ENCODE measurements around the gene HOXC5.

Gene HOXC5

DNA sequence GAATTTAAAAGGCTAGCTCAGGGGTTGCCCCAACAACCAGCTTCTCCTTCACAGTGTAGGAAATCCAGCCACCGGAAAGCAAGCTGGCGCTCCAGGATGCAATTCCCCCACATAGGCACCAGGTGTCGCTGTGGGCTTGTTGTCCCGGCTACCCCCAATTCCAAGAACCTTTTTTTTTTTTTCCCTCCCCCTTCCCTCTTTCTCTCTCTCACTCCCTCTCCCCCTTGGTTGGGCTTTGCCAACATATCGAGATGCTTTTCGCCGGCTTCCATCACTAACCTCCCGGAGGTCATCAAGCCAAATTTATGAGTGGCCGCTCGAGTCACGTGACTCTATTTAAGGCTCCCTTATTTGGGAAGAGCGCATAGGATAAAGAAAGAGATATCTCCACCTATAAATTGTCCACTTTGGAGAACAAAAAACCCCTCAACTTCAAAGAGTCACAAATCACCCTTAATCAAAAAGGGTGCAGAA lies at the start of gene HOXC5:
Gene HOXC5, plus strand, starts transcription at position 424 of the 474 bp plus-strand sequence. CDS start 73 bp downstream, outside the sequence.
- peak; percentile 90 for DNase-seq

DNA sequence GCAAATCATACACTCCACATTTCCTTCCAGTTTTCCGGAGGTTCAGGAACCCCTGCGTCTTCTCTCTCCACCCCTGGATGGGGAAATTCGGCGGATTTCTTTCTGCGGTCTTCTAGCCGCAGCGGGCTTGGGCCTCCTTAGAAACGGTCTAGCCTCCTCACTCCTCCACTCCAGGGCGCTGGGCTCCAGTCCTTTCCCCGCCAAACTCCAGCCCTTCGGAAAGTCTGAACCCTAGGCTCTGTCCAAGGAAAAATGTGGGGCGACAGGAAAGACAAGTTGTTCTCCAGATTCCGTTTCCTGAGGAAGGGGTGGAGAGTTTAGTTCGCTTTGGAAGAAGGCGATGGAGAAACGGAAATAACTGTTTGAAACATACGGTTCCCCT lies 49.3 kb upstream of the HOXC5 start:
- no peak for DNase-seq

GRCh38 chr12:53983950-53984572 lies 48.8 kb upstream of the HOXC5 start:
- DNase-seq, result no peak

DNA sequence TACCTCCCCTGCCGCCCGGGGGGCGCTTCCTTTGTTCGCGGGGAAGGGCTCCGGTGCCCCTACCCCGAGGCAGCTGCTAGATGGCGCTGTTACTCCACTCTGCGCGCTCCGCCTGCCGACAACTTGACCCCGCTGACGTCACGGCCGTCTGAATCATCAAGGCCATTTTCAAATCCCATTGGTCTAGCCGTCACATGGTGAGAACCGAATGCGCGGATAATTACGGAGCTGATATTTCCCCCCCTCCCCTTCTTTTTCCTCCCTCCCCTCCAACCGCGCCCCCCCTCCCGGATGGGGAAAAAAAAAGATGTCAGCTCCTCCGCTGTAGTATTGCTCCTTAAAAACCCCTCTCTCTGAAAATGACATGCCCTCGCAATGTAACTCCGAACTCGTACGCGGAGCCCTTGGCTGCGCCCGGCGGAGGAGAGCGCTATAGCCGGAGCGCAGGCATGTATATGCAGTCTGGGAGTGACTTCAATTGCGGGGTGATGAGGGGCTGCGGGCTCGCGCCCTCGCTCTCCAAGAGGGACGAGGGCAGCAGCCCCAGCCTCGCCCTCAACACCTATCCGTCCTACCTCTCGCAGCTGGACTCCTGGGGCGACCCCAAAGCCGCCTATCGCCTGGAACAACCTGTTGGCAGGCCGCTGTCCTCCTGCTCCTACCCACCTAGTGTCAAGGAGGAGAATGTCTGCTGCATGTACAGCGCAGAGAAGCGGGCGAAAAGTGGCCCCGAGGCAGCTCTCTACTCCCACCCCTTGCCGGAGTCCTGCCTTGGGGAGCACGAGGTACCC lies 47.8 kb upstream of the HOXC5 start, which contains the start of gene HOXC10:
Gene HOXC10, plus strand, starts transcription at position 246 of the 791 bp plus-strand sequence. Its CDS starts 114 bp downstream, at position 360.
- peak; percentile 99 for DNase-seq

DNA sequence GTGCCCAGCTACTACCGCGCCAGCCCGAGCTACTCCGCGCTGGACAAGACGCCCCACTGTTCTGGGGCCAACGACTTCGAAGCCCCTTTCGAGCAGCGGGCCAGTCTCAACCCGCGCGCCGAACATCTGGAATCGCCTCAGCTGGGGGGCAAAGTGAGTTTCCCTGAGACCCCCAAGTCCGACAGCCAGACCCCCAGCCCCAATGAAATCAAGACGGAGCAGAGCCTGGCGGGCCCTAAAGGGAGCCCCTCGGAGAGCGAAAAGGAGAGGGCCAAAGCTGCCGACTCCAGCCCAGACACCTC lies 47.2 kb upstream of the HOXC5 start:
- DNase-seq, result no peak

DNA sequence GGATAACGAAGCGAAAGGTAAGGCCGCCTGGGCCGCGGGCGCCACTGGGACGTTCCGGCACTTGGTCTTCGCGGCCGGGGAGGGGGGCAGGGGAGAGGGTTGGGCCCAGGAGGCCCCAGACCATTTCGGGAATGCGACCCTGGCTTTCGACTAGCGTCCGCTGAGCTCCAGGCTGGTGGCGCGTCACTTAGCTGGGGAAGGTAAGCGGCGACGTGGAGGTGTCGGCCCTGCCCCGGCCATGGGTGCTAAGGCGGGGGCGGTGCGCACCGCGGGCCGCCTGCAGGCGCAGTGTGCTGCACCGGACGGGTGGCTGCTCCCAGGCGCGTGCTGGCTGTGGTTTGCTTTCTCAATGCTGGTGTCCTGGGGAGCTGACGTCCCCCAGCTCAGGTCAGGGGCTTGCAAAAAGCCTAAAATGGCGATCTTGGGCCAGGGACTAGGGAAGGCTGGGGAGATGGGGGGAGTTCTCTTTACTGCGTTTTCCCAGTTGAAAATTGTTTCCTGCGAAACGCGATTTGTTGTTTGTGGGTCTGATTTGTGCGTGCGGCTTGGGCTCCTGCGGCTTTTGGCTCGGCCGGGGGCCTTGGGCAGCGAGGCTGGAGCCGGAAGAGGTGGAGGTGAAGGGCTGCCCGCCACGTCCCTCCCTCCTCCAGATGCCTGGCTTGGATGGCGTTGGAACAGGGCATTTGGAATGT lies 46.7 kb upstream of the HOXC5 start:
- DNase-seq, result no peak

DNA sequence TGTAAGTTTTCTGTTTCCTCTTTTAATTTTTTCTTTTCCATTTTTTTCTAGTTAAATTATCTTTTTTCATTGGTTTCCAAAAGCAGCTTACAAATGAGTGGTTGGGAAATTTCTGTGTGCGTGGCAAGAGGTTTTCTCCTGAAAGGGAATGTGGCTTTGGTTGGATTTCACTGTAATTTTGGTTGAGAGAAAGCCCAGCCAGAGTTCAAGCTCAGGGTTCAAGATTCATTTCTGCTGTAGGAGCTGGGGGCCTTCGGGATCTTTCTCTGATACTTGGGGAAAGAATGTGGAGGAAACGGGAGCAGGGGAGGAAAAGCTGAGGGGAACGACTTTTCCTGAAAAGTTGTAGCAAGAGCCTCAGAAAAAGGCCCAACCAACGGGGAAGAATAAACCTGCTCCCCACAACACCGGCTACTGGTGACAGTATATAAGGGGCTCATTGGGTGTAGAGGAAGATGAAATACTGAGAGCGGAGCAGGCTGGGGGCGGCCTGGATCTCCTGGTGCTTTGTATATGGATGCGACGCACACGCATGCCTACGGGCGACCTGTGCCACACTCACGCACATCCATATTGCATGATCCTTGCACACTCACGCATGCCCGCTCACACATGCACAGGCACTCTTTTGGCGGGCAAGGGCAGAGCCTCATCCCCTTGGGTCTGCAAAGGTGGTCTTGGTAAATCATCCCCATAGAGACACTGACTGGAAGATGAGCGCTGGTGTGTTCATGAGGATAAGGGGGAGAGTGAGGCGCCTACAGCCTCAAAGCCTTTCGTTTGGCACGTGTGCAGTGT lies 46.0 kb upstream of the HOXC5 start:
- DNase-seq, result no peak

DNA sequence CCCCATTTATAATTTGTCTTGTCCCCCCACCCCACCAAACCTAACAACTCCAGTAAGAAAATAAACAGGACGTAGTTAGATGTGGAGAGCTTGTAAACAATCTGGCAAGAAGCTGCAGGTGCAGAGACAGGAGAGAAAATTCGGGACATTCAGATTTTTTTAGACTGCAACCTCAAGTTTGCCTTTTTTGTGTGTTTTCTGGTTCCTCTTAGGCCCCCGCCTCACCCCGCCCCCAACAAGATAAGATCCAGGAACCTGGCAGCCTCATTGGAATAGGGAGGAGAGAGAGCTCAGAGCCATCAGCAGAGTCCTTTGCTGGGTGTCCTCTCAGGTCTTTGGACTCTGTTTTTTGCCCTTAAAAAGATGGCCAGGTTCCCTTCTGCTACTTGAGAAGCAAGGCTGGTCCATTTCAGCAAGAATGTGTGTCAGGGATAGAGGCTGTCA lies 45.0 kb upstream of the HOXC5 start:
- no peak for DNase-seq

DNA sequence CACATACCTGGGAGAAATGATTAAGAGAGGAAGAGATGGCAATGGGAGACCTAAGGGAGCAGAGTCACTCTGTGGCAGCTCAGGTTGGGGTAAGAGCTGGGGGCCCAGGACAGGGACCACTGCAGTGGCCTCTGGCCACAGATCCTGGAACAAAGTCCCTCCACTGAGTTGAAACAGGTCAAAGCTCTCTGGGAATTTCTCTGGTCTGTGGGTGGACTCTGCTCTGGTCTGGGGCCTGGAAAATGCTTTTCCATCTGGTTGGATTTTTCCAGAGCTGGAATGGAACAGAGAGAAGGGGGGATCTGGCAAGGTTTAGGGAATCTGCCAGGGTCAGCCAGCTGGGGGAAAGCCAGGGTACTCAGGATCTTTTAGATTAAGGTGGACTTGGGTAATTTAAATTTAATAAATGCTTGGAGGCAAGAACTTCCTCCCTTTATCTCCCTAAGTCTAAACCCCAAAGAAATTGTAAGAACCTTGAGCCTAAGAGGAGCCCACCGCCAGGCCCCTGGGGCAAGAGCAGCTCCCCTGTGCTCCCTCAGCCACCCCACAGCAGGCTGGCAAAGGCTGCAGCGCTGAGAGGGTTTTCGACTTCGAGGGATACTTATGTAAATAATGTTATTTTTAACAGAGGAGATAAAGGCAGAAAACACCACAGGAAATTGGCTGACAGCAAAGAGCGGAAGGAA lies 44.2 kb upstream of the HOXC5 start:
- no peak for DNase-seq

GRCh38 chr12:53989227-53990113 lies 43.4 kb upstream of the HOXC5 start:
- DNase-seq, result peak; percentile 81

- no peak for DNase-seq
Observed at GRCh38 chr12:53990311-53991076, 42.4 kb upstream of the HOXC5 start.

DNA sequence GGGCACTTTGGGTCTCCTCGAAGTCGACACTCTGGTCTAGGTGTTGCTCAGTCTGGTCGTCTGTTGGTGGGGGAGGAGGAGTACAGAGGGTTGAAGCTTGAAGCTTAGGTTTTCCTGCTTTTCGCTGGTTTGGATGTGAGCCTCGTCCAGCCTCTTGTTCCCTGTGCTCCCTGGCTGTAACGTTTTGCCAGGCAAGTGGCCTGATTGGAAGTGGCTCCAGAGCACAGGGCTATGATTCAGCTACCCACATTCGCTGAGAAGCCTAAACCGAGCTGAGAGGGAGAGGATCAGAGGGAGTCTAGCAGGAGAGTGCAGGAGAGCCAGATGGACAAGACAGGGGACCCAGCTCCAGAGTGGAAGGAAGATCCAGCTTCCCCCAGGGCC lies 41.8 kb upstream of the HOXC5 start:
- DNase-seq, result peak; percentile 79

DNA sequence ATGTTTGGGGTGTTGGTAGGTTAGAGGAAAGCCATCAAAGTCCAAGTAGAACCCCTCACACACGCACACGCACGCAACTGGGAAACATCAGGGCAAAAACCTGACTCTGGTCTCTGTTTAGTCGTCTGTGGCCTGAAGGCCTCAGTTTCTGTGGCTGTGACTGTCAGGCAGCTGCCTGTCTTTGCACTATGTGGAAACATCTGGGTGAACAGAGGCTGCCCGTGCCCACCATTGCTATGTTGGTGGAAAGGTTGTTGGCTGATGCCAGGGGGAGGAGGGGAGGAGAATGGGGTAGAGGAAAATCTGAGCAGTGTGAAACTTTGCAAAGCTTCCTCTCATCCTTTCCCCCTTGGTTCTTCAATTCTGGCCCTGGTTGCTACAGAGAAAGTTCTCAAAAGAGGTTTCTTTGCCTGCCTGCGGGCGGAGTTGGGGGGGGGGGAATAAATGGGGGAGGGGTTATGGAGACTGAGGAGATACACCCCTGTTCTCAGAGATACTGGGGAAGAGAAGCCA lies 40.4 kb upstream of the HOXC5 start:
- peak; percentile 59 for DNase-seq

GRCh38 chr12:53993162-53994008 lies 39.5 kb upstream of the HOXC5 start:
- DNase-seq, result peak; percentile 49

DNA sequence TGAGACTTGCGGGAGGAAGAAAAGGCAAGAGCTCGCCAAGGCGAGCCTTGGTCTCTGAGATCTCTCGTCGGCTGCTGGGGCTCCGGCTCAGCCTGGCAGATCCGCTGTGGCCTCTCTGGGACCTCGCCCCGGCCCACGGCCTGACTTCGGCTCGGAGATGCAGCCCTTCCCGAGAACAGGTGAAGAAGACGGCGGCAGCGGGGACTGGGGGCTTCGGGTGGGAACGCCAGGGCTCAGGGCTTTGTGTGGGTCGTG lies 38.9 kb upstream of the HOXC5 start:
- peak; percentile 47 for DNase-seq

DNA sequence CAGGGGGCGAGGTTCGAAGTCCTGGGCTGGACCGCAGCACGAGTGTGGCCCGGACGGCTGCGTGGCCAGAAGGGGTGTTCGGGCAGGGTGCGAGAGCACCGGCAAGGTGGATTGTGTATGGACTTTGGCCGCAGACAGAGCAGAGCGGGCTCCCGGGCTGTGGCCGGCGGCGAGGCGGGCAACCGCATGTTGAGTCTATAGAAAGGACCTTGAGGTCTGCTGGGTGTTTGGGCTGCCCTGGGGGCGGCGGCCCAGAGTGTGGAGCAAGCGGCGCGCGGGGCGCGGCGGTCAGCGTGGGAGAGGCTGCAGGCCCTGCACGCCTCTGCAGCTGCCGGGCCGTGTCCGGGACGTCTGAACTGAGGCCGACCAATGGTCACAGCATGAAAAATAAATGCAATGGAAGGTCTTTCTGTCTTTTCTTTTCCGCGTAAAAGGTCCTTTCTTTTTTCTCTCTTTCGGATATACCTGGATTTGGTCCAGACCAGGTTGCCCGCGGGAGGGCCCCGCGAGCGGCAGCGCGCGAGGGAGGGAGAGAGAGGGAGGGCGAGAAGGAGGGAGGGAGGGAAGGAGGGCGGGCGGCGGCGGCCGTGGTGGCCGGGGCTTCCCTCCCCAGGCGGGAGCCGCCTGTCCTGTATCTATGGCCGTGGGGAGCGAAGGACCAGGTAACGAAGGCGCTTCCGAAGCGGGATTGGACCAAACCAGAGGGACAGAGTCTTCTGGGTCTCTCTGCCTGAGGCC lies 38.4 kb upstream of the HOXC5 start:
- DNase-seq, result peak; percentile 61

DNA sequence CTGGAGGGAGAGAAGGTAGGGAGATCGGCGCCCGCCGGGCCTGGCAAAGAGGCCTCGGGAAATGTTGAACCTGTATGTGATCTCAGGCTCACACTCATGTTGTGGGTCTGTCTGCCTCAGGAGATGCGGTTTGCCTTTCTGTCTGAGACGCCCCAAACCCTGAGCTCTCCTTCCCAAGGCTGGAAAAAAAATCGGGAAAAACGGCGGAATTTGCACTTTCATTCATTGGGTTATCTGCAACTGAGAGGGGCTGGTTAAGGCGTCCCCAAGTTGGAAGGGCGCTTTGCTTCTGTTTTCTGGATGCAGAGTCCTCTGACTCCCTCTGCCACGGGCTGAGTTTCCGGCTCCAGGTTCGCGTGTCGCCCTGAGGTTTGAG lies 37.9 kb upstream of the HOXC5 start:
- DNase-seq, result no peak

DNA sequence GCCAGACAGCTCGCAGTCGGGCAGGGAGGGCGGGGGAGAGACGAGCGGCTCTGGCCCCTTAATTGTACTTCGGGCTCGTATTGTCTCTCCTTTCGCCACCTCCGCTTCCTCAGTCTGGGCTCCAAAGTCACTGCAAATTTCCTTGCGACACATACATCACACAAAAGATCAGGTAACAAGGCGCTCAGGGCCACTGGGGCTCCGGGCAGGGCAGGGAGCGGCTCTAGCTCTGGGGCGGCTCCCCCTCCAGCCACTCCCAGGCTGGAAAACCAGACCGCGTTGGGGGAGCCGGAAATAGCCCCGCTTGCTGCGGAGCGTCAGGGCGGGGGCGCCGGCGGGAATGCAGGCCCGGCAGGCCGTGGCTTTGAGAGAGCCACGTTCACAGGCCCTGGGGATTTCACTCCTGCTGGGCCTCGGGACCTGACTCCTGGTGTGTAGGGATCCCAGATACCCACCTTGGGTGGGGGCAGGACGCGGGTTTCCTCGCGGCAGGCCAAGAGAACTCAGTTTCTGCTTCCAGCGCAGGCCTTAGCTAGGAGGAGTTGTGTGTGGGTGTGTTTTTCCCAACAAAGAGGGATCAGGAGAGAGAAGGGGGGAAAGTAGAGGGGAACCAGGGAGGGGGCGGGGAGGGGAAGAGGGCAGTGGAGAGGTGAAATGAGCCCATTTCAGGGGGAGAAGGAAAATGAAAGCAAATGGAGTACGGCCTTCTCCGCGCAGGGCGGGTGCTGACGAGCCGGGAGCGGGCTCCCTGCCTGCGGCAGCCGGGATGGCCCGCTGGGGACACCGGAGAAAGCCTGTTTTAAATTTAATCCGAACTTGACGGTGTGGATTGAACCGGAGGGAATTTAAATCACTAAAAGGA lies 37.2 kb upstream of the HOXC5 start:
- peak; percentile 88 for DNase-seq
